DMS153 treated with DMSO at 0.1 percent for 48 hours (cell line): ENCODE measurements around the gene CPNE9.
"Not testable (repeated sequence)": the region's sequence is repeated elsewhere in the genome, so short reads cannot be mapped to it uniquely, and the experiment has no call there.

Experiments used
- DNase-seq: peaks from one replicate; lab custom pipeline; 2025; ENCODE audit not compliant: unreplicated experiment; lab: John Stamatoyannopoulos, UW

The CPNE9 gene

DNA sequence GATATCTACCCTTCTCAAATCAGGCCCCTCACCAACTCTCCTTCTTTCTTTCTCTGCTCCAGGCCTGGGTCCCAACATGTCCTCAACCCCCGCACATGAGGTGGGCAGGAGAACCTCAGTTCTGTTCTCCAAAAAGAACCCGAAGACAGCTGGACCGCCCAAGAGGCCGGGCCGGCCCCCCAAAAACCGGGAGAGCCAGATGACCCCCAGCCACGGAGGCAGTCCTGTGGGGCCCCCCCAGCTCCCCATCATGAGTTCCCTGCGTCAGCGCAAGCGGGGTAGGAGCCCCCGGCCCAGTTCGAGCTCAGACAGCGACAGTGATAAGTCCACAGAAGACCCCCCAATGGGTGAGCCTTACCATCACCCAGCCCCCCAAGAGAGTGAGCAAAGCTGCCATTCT is 40.5 kb downstream of the CPNE9 start:
- no peak for DNase-seq

- DNase-seq, result no peak
Observed at GRCh38 chr3:9745521-9745920, 41.9 kb downstream of the CPNE9 start.

DNA sequence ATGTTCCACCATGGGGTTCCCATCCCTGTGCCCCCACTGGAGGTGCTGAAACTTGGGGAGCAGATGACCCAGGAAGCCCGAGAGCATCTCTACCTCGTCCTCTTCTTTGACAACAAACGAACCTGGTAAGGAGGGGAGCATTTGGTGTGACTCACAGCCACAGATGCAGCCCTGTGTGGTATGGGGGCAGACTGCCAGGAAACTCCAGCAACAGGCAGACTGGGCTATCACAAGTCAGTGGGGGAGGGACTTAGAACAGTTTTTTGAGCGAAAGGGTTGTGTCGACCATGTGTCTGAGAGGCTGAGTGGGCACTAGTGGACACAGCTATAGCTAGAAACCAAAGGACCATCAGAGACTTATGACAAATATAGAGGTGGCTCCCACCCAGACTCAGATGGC is 42.7 kb downstream of the CPNE9 start:
- DNase-seq, result no peak

DNA sequence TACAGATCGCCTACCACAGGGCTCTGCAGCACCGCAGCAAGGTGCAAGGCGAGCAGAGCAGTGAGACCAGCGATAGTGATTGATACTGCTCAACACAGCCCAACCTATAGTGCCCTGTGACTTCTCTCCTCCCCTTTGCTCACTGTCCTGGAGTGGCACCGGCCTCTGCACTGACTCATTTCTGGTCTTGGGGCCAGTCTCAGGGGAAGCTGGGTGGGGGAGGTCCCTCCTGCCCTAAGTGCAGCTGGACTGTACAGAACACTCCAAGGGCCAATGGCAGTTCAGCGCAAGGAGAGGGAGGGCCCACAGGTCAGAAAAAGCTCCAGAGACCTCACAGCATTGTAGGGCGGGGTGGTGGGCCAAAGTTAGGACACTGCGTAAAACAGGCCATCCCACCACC is 43.6 kb downstream of the CPNE9 start:
- no peak for DNase-seq

DNA sequence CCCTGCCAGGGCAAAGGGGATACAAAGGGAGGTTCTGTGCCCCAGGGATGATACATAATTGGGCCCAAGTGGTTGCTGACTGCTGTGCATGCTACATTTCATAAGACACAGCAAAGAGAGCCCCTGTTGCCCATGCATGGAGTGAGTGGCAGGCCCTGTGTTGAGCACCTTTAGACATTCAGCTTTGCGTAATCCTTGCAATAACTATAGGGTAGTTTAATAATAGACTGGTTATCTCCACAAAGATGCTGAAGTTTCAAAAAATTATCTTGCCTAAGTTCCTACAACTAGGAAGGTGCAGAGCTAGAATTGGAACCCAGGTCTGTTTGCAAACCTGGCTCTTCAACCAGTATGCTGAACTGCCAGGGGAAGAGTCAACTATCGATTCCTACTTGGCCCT is 44.4 kb downstream of the CPNE9 start:
- DNase-seq, result no peak

GRCh38 chr3:9749296-9749644 is 45.6 kb downstream of the CPNE9 start:
- no peak for DNase-seq

DNA sequence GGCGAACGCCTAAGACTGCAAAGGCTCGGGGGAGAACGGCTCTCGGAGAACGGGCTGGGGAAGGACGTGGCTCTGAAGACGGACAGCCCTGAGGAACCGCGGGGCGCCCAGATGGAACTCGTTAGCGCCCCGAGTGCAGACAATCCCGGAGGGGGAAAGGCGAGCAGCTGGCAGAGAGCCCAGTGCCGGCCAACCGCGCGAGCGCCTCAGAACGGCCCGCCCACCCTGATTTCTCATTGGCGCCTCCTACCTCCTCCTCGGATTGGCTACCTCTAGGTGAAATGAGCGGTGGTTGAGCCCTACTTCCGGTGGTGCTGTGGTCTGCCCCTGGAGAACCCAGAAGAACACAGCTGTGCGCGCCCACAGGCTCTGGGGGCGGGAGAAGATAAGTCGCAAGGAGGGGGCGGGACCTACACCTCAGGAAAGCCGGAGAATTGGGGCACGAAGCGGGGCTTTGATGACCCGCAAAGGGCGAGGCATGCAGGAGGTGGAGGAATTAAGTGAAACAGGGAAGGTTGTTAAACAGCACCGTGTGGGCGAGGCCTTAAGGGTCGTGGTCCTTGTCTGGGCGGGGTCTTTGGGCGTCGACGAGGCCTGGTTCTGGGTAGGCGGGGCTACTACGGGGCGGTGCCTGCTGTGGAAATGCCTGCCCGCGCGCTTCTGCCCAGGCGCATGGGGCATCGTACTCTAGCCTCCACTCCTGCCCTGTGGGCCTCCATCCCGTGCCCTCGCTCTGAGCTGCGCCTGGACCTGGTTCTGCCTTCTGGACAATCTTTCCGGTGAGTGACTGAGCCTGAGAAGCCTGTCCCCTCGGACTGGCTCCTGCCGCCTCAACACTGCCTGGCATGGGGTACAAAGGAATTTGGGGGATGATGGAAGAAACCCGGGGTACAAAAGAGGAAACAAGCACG is 46.3 kb downstream of the CPNE9 start, which contains the start of gene OGG1:
Gene OGG1, plus strand, starts transcription at position 308 of the 911 bp plus-strand sequence. Its CDS starts 335 bp downstream, at position 643.
- peak; percentile 74 for DNase-seq

DNA sequence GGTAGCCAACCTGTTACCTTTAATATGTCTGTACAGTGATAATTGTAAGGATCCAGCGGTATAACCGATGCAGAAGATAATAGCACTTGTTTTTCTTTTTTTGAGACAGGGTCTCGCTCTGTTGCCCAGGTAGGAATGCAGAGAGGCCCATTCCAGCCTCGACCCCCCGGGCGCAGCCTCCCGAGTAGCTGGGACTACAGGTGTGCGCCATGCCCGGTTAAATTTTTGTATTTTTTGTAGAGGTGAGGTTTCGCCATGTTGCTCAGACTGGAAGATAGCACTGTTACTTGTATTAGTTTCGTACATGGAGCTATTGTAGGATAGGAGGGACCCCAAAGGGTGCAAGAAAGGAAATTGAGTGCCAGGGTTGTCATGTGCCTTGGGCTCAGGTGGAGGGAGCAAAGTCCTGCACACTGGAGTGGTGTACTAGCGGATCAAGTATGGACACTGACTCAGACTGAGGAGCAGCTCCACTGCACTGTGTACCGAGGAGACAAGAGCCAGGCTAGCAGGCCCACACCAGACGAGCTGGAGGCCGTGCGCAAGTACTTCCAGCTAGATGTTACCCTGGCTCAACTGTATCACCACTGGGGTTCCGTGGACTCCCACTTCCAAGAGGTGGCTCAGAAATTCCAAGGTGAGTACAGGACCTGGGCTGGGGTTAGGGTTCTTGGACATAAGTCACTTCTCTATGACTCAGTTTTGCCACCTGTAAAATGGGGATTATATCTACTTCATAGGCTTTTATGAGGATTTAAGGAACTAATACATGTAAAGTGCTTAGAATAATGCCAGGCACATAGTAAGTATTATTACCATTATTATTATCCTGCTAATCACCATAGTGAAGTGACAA is 47.2 kb downstream of the CPNE9 start:
- DNase-seq, result no peak

DNA sequence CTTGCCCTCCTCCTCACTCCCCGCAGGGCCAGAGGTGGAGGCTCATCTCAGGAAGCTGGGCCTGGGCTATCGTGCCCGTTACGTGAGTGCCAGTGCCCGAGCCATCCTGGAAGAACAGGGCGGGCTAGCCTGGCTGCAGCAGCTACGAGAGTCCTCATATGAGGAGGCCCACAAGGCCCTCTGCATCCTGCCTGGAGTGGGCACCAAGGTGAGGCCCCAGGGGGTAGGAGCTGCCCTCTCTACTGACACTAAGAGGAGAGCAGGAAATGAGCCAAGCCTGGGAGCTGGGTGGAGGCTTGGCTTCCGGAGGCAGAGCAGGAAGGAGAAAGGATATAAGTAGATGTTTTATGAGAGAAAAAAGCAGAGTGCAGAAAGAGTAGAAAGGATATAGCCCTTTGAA is 51.0 kb downstream of the CPNE9 start:
- DNase-seq, result no peak

- DNase-seq, result no peak
Observed at GRCh38 chr3:9757427-9757826, 53.8 kb downstream of the CPNE9 start.

GRCh38 chr3:9760779-9761505 is 57.3 kb downstream of the CPNE9 start:
- no peak for DNase-seq

DNA sequence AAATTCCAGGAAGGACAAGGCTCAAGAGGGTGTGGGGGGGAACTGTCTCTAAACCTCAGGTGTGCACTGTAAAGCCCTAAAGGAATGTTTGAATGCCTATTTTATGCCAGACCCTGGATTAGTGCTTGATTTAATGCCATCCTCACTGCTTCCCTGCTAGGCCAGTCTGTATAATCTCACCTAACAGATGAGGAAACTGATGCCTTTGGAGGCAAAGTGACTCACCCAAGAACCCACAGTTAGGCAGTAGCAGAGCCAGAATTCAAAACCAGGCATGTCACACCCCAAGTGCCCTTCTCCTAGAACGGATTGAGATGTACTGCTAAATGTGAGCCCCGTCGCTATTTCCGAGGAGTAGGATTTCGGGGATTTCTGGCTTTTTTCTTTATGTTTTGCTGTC is 58.3 kb downstream of the CPNE9 start:
- no peak for DNase-seq

- DNase-seq, result no peak
Observed at GRCh38 chr3:9762871-9763270, 59.2 kb downstream of the CPNE9 start.

DNA sequence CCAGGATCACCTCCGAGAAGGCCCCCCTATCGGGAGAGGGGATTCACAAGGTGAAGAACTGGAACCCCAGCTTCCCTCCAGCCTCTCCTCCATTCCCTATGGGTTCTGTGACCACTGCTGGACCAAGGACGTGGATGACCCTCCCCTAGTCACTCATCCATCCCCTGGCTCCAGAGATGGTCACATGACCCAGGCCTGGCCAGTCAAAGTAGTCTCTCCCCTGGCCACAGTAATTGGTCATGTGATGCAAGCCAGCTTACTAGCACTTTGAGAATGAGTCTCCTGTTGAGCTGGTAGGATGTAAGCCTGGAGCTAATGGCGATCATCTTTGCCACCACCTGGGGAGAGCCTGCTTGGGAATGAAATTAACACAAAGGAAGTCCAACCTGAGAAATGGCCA is 62.2 kb downstream of the CPNE9 start:
- no peak for DNase-seq

DNA sequence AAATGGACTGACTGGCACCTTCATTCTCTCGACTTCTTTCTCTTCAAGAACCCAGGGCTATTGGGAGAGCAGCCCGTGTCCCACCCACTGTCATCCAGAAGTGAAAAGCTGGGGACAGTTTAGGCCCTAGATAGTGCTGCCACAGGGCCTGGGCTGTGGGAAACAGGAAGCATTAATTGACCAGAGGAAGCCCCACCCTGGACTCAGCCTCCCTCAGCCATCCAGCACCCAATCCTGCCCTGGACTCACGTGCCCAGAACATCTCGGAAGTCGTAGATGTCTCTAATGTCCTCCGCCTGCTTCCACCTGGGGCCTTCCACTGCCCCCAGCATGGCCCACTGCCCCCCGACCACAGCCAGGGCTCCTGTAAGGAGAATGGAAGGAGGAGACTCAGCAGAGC is 63.8 kb downstream of the CPNE9 start:
- no peak for DNase-seq

DNA sequence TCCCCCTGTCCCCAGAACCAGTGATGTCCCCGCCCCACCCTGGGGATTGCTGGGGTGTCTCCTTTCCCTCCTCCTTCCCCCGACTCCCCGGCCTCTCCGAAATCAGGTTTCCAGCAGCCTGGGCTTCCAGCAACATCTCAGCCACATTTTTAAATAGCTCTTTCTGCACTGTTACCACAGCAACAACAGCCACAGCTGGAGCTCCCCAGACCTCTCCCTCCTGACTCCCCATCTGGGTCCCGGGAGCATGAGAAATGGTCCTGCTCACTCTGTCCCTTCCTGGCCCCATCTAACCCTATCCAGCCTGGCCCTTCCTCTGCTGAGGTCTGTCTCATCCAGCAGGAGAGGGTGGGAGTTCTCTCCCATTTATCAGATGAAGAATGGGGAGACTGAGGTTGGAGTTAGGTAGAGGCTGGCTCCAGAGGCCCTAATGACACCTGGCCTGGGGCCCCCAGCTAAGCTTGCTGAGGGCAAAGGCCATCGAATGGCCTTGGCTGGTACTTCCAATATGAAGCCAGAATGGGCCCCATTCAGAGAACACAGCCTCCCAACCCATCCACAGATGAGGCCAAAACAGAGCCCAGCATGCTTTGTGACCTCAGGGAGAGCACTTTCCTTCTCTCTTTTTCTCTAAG is 64.6 kb downstream of the CPNE9 start:
- no peak for DNase-seq

DNA sequence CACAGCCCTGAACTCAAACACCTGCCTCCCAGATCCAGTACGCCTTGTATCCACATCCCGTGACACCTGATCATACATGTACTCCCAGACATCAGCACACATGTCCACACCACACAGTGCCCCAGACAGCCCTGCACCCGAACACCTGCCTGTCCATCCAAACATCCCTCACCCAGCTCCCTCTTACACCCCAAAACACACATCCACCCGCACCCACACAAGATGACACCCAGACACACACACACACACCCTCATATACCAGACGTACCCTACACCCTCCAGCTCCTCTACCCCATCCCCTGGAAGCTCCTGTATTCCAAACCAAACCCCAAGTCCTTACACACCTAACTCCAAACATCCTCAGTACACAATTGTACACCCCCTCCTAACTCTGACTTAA is 65.4 kb downstream of the CPNE9 start:
- DNase-seq, result no peak

GRCh38 chr3:9769426-9770275 is 66.0 kb downstream of the CPNE9 start, which contains the start of gene CAMK1:
Gene CAMK1 (minus strand): TSS chr3:9769947. CDS start chr3:9767749, 2,198 bp downstream.
- peak; percentile 3 for DNase-seq

DNA sequence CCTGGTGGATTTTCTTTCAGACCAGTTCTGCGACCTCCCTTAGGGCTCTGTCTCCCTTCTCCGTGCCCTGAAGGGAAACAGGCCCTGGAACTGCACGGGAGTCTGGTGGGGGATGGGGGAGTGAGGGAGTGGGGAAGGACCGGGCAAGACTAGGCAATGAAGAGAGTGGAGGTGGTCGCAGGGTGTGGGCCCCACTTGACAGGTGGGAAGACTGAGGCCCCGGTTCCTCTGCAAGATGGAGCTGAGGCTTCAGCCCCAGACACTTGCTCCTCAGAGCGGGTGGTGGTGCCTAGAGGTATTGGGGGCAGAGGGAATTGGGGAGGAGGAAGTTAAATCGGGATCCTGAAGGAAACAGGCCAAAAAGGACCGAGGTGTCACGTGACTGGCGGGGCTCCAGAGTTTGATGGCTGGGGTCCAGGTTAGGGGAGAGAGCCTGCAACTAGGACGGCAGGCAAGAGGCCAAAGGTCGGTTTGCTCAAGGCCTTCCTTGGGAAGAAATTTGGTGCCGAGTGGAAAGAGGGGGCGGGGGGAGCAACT is 66.7 kb downstream of the CPNE9 start:
- no peak for DNase-seq

DNA sequence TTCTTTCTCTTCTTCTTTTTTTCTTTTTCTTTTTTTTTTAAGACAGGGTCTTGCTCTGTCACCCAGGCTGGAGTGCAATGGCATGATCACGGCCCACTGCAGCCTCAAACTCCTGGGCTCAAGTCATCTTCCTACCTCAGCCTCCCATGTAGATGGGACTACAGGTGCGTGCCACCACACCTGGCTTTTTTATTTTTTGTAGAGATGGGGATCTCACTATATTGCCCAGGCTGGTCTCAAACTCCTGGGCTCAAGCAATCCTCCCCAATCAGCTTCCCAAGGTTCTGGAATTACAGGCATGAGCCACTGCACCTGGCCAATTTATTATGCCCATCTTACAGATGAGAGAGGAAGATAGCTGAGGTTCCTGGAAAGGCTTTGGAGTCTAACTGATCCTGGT is 67.4 kb downstream of the CPNE9 start:
- not testable (repeated sequence) for DNase-seq
